Stimulated activated CD8-positive, alpha-beta memory T cell treated with anti-CD3 and anti-CD28 coated beads, Interleukin-15, amount 100 ng/mL, for 48 hours (primary cell): ENCODE measurements around the gene CPD.
"Not testable (repeated sequence)": the region's sequence is repeated elsewhere in the genome, so short reads cannot be mapped to it uniquely, and the experiment has no call there.

Source experiments
- DNase-seq, 2 donors: peaks; one replicate each; pipeline ENCODE4 v3.0.0-alpha.2; 2020; ENCODE audit warnings: low read depth in 2 of 2

Gene CPD

GRCh38 chr17:30388321-30389179 lies 9.8 kb downstream of the CPD start:
- no peak for DNase-seq

- DNase-seq, result no peak
These were observed 11.1 kb downstream of the CPD start for GRCh38 chr17:30389756-30390300.

GRCh38 chr17:30391534-30391933 lies 12.8 kb downstream of the CPD start:
- DNase-seq, result no peak

- DNase-seq, result no peak
These were observed 14.8 kb downstream of the CPD start for GRCh38 chr17:30393491-30393890.

GRCh38 chr17:30393911-30394867 lies 15.5 kb downstream of the CPD start:
- DNase-seq, result no peak

- no peak for DNase-seq
These were observed 16.8 kb downstream of the CPD start for GRCh38 chr17:30395398-30396022.

- no peak for DNase-seq
These were observed 17.4 kb downstream of the CPD start for GRCh38 chr17:30396129-30396528.

- no peak for DNase-seq
These were observed 17.9 kb downstream of the CPD start for GRCh38 chr17:30396612-30397011.

GRCh38 chr17:30398328-30399041 lies 19.8 kb downstream of the CPD start:
- DNase-seq, result no peak

- no peak for DNase-seq
These were observed 22.4 kb downstream of the CPD start for GRCh38 chr17:30401097-30401496.

- DNase-seq, result no peak
These were observed 26.4 kb downstream of the CPD start for GRCh38 chr17:30405161-30405560.

- DNase-seq, result not testable (repeated sequence)
These were observed 31.9 kb downstream of the CPD start for GRCh38 chr17:30410627-30411026.

GRCh38 chr17:30412008-30412496 lies 33.3 kb downstream of the CPD start:
- not testable (repeated sequence) for DNase-seq

GRCh38 chr17:30413109-30413508 lies 34.4 kb downstream of the CPD start:
- DNase-seq, result no peak

- no peak for DNase-seq
These were observed 35.8 kb downstream of the CPD start for GRCh38 chr17:30414486-30414885.

- no peak for DNase-seq
These were observed 36.8 kb downstream of the CPD start for GRCh38 chr17:30415491-30415890.

- DNase-seq, result not testable (repeated sequence)
These were observed 39.3 kb downstream of the CPD start for GRCh38 chr17:30418070-30418469.

- DNase-seq, result no peak
These were observed 42.9 kb downstream of the CPD start for GRCh38 chr17:30421592-30421991.

- DNase-seq, result no peak
These were observed 43.4 kb downstream of the CPD start for GRCh38 chr17:30422171-30422570.

- no peak for DNase-seq
These were observed 45.7 kb downstream of the CPD start for GRCh38 chr17:30424471-30424870.

- no peak for DNase-seq
These were observed 47.6 kb downstream of the CPD start for GRCh38 chr17:30426292-30426691.
